Measurements from ENCODE around the gene FGFR1OP2.
A peak's percentile ranks its signal among the peaks of the same experiment; 100 is the strongest.
"Not testable (repeated sequence)": the region's sequence is repeated elsewhere in the genome, so short reads cannot be mapped to it uniquely, and the experiment has no call there.

The FGFR1OP2 gene

GRCh38 chr12:26937863-26938700 is at the start of gene FGFR1OP2, which contains the start of gene INTS13:
TSS of gene FGFR1OP2 (plus strand) at chr12:26938470. CDS start at chr12:26954159, 15,689 bp downstream.
TSS of gene INTS13 (minus strand) at chr12:26937981. CDS start at chr12:26936803, 1,178 bp downstream.
- peak; percentile 91 for DNase-seq

GRCh38 chr12:26890784-26891183 is 47.5 kb upstream of the FGFR1OP2 start:
- no peak for DNase-seq

- peak; percentile 22 for DNase-seq
These were observed 46.6 kb upstream of the FGFR1OP2 start for GRCh38 chr12:26891704-26892103.

GRCh38 chr12:26895672-26896071 is 42.6 kb upstream of the FGFR1OP2 start:
- DNase-seq: no peak

- DNase-seq: no peak
These were observed 41.4 kb upstream of the FGFR1OP2 start for GRCh38 chr12:26896913-26897312.

GRCh38 chr12:26903396-26903795 is 34.9 kb upstream of the FGFR1OP2 start:
- not testable (repeated sequence) for DNase-seq

GRCh38 chr12:26906024-26906423 is 32.2 kb upstream of the FGFR1OP2 start:
- no peak for DNase-seq

- DNase-seq: no peak
These were observed 31.6 kb upstream of the FGFR1OP2 start for GRCh38 chr12:26906704-26907103.

GRCh38 chr12:26918321-26919215 is 19.7 kb upstream of the FGFR1OP2 start:
- no peak for DNase-seq

- DNase-seq: no peak
These were observed 19.1 kb upstream of the FGFR1OP2 start for GRCh38 chr12:26919216-26919555.

GRCh38 chr12:26921886-26922285 is 16.4 kb upstream of the FGFR1OP2 start:
- no peak for DNase-seq

GRCh38 chr12:26928661-26929060 is 9.6 kb upstream of the FGFR1OP2 start:
- no peak for DNase-seq

- DNase-seq: no peak
These were observed 8.7 kb upstream of the FGFR1OP2 start for GRCh38 chr12:26929590-26929989.

GRCh38 chr12:26935636-26936378 is 2.5 kb upstream of the FGFR1OP2 start:
- DNase-seq: no peak

- DNase-seq: no peak
These were observed 1.5 kb upstream of the FGFR1OP2 start for GRCh38 chr12:26936559-26937442.

- peak; percentile 46 for DNase-seq
These were observed 817 bp upstream of the FGFR1OP2 start for GRCh38 chr12:26937443-26937862.

- DNase-seq: no peak
These were observed 412 bp downstream of the FGFR1OP2 start for GRCh38 chr12:26938701-26939062.

GRCh38 chr12:26939192-26939832 is 1.0 kb downstream of the FGFR1OP2 start:
- DNase-seq: no peak

- DNase-seq: no peak
These were observed 1.7 kb downstream of the FGFR1OP2 start for GRCh38 chr12:26939953-26940352.

GRCh38 chr12:26940516-26941214 is 2.4 kb downstream of the FGFR1OP2 start:
- DNase-seq: no peak

GRCh38 chr12:26941215-26941594 is 2.9 kb downstream of the FGFR1OP2 start:
- no peak for DNase-seq
